GM12874 (cell line): ENCODE measurements around the gene WDR83.

Experiments
- TF ChIP-seq, protein P1 (sequence below): IDR thresholded peaks from 2 replicates; pipeline ENCODE4 v1.5.1; 2011; ENCODE audit warnings: low read depth, mild to moderate bottlenecking, control low read depth, low read length, moderate library complexity; ENCODE audit not compliant: insufficient read depth

The WDR83 gene

GRCh38 chr19:12680034-12680433, 13.4 kb downstream of the WDR83 start:
- TF ChIP-seq, protein P1, sequence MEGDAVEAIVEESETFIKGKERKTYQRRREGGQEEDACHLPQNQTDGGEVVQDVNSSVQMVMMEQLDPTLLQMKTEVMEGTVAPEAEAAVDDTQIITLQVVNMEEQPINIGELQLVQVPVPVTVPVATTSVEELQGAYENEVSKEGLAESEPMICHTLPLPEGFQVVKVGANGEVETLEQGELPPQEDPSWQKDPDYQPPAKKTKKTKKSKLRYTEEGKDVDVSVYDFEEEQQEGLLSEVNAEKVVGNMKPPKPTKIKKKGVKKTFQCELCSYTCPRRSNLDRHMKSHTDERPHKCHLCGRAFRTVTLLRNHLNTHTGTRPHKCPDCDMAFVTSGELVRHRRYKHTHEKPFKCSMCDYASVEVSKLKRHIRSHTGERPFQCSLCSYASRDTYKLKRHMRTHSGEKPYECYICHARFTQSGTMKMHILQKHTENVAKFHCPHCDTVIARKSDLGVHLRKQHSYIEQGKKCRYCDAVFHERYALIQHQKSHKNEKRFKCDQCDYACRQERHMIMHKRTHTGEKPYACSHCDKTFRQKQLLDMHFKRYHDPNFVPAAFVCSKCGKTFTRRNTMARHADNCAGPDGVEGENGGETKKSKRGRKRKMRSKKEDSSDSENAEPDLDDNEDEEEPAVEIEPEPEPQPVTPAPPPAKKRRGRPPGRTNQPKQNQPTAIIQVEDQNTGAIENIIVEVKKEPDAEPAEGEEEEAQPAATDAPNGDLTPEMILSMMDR, result no peak

GRCh38 chr19:12681074-12681987, 14.7 kb downstream of the WDR83 start, which contains the start of gene DHPS:
TSS of gene DHPS (minus strand) at chr19:12681880. CDS start at chr19:12681766, 114 bp downstream.
- TF ChIP-seq, protein P1, result no peak

DNA sequence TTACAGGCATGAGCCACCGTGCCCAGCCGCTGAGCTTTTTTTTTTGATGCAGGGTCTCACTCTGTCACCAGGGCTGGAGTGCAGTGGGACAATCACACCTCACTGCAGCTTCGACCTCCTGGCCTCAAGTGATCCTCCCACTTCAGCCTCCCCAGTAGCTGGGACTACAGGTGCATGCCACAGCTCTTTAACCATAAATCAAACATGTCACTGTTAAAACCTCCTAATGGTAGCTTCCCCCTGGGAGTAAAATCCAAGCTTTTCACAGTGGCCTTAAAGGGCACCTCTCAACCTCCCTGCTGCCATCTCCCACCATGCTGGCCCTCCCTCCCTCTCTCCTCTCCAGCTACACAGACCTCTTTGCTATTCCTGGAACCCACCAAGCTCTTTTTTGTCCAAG, 19.2 kb downstream of the WDR83 start:
- TF ChIP-seq, protein P1, result no peak

GRCh38 chr19:12687496-12688196, 21.0 kb downstream of the WDR83 start, which contains the start of gene GNG14:
TSS of gene GNG14 (plus strand) at chr19:12687998. CDS start at chr19:12688049, 51 bp downstream.
- TF ChIP-seq, protein P1, result no peak

- TF ChIP-seq, protein P1, result no peak
These were observed 22.4 kb downstream of the WDR83 start for GRCh38 chr19:12689012-12689411.

DNA sequence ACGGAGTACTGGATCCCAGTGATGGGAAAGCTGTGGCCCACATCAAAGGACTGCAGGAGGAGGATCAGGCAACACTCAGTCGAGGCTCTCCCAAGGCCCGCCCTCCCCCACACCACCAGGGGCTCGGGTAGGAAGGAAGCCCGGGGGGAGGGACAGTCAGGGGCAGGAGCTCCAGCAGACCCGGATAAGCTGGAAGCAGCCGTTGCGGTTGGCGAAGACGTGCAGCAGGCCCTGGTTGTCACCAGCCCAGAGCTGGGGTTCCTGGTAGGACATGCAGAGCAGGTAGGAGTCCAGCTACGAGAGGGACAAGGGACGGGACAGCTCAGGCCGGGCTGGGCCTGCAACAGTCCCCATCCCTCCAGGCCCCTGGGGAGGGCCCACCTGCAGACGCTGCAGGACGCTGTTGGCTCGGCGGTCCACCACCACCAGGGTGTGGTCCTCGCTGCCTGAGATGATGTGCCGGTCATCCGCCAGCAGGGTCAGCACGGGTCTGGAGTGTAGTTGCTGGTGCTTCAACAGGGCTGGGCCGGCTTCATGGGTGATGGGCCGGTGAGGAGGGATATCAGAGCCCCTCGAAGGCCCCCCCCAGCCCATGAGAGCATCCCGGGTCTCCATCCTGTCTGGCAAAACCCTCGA, 23.1 kb downstream of the WDR83 start:
- TF ChIP-seq, protein P1, result no peak

DNA sequence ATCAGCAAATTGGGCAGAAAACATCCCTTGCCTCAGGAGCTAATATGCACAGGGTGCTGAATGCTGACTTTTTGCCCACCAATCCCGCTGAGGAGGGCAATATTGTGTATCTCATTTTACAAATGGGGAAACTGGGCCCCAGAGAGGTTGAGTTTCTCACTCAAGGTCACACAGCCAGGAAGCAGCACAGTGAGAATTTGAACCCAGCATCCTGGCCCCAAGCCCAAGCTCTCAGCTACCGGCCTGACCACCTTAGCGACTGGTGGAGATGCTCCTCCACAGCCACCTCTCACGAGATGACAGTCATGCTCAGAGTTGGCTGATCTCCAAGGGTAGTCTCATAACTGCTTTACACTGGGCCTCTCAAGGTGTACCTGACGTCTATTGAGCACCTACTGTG, 26.4 kb downstream of the WDR83 start:
- TF ChIP-seq, protein P1, result no peak
